HG03045 (cell line): ENCODE data around the gene KCNJ3.
"Not testable (repeated sequence)": the region's sequence is repeated elsewhere in the genome, so short reads cannot be mapped to it uniquely, and the experiment has no call there.

Experiments
- ATAC-seq: cut with Tn5 transposase; IDR thresholded peaks from one replicate; pipeline ENCODE4 v1.9.1; 2021; ENCODE audit warnings: mild to moderate bottlenecking, moderate library complexity; ENCODE audit not compliant: unreplicated experiment

The KCNJ3 gene

GRCh38 chr2:154837035-154837434, 138.5 kb downstream of the KCNJ3 start:
- no peak for ATAC-seq

DNA sequence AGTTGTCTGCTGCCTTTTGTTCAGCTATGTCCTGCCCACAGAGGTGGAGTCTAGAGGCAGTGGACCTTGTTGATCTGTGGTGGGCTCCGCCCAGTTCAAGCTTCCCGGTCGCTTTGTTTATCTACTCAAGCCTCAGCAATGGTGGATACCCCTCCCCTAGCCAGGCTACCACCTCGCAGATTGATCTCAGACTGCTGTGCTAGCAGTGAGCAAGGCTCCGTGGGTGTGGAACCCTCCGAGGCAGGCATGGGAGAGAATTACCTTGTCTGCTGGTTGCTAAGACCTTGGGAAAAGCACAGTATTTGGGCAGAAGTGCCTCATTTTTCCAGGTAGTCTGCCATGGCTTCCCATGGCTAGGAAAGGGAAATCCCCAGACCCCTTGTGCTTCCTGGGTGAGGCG, 146.0 kb downstream of the KCNJ3 start:
- no peak for ATAC-seq

DNA sequence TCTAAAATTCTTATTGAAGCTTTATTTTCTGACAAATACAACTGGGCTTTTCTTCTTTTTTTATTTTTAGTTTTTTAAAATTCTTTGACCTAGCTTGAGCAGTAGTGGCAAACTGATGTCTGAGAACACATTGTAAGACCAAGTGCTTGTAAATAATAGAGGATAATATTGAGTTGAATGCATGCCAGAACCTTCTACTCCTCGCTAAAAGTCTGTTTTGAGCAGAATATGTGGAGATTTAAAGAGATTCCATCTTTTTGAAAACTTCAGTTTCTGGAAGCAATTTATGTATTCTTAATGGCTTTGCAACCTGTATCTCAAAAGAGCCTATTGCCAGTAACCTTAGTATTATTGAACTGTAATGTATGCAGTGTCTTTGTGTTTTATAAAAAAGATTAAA, 148.3 kb downstream of the KCNJ3 start:
- no peak for ATAC-seq

DNA sequence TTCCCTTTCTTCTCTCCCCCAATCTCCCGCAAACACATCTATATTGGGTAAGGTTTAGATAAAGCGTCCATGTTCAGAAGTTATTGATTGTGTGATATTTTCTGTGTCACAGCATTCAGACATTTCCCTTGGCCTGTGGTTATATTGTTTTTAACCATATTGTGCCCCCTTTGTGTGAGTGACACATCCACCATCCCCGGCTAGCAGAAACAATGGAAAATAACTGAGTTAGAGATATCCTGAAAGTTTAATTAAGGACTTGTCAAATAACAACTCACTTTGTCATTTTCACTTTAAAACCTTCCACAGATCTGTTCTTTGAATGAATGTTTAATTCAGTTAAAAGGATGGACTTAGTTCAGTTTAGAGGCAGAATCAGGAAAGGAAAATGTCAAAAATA, 151.0 kb downstream of the KCNJ3 start:
- no peak for ATAC-seq

DNA sequence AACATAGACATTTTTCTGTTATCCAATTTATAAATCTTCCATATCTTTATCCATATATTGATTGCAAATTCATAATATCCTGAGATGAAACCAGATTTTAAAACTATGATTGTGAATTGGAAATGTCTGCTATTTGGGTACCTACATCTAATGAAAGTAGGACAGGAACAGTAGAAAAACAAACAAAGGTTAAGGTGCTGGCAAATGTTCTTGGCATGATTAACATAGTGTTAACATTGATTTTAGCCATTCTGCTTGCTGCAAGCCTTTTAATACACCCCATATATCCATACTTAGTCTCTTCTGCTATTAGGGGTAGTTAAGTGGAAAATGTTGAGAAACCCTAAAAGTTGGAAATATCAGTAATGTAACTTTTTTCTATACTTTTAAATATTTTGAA, 152.0 kb downstream of the KCNJ3 start:
- ATAC-seq = no peak

GRCh38 chr2:154855138-154855537, 156.6 kb downstream of the KCNJ3 start:
- ATAC-seq = no peak

DNA sequence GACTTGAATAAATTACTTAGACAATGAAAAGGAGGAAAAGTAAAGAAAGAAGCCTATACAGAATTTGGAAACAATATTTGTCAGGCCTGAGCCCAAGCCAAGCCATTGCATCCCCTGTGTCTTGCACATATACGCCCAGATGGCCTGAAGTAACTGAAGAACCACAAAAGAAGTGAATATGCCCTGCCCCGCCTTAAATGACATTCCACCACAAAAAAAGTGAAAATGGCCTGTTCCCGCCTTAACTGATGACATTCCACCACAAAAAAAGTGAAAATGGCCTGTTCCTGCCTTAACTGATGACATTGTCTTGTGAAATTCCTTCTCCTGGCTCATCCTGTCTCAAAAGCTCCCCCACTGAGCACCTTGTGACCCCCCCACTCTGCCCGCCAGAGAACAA, 168.7 kb downstream of the KCNJ3 start:
- ATAC-seq = not testable (repeated sequence)

- no peak for ATAC-seq
Observed at GRCh38 chr2:154875999-154876398, 177.5 kb downstream of the KCNJ3 start.

DNA sequence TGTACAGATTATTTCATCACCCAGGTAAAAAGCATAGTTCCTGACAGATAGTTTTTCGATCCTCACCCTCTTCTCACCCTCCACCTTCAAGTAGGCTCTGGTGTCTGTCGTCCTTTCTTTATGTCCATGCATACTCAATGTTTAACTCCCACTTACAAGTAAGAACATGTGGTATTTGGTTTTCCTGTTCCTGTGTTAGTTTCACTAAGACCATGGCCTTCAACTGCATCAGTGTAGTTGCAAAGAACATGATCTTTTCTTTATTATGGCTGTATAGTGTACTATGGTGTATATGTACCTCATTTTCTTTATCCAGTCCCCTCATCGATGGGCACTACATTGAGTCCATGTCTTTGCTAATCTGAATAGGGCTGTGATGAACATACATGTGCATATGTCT, 184.2 kb downstream of the KCNJ3 start:
- no peak for ATAC-seq

- no peak for ATAC-seq
Observed at GRCh38 chr2:154886316-154886715, 187.8 kb downstream of the KCNJ3 start.

DNA sequence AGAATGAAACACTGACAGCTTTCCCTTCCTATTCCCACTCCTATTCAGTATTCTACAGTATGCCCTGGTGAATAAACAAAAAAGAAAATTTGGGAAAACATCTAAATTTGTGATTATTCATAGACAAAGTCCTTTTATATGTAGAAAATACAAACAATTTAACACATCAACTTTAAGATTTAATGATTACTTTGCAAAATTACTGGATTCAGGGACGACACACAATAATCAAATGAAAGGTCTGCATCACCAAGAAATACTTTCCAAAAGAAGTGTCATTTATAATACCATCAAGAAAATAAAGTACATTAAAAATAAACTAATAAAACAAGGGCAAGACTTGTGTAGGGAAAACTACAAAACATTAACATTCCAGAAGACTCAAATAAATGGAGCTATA, 199.8 kb downstream of the KCNJ3 start:
- no peak for ATAC-seq

- ATAC-seq = no peak
Observed at GRCh38 chr2:154901063-154901462, 202.6 kb downstream of the KCNJ3 start.
